ENCODE results near the gene RAB29. TPM values are rescaled to one million over a fixed set of nuclear protein-coding genes. Genes with fewer than 3 reads are reported as not detected.

Gene RAB29
- total and polyA plus RNA-seq, 2 experiments from 2014 or later = 16.8 to 18.1 TPM

DNA sequence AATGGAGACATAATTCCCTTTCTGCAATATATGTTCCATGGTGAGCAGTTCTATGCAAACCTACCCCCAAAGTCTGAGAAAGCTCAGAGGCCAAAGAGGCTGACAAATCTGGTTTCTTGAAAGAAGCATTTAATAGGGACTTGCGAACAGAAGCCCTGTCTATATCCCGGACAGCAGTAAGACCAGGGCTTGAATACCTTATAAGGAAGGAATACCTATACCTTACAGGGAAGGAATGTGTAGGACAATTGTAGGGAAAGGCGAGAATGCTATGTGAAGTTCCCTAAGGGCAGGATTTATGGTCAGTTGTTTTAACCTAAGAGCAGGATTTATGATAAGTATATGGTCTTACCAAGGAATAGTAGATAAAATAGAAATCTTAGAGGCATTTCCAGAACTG is 42.7 kb upstream of the RAB29 start:
- H3F3A ChIP-seq (ENCODE audit: insufficient read depth) = no peaks in the 10 kb centered on the region
- H3K4me1 ChIP-seq (ENCODE audit: insufficient read depth) = no peaks in the 10 kb centered on the region
- no peaks in the 10 kb centered on the region for H3K79me2 ChIP-seq (ENCODE audit: insufficient read depth)
- DNase-seq = no peak
- no peak overlapping the region for H2AFZ ChIP-seq
- H4K20me1 ChIP-seq (ENCODE audit: insufficient read depth) = no peaks in the 10 kb centered on the region
- in situ Hi-C loops (cut with MboI) = no loop called here
- no peaks in the 10 kb centered on the region for H3K9me2 ChIP-seq (ENCODE audit: insufficient read depth)
- H3K9ac ChIP-seq = no peak overlapping the region
- H3K27ac ChIP-seq = no peak overlapping the region
- no peak overlapping the region for H3K4me2 ChIP-seq (ENCODE audit: unreplicated experiment)
- no peaks in the 10 kb centered on the region for H3K36me3 ChIP-seq (ENCODE audit: low read depth)
- 78 to 84% methylated on average over 3 of the region's 3 CpGs for WGBS, 2 experiments (ENCODE audit: low coverage in 1 of 2, low lambda C conversion rate in 2 of 2, missing lambda C conversion rate in 2 of 2)
- H3K9me3 ChIP-seq (ENCODE audit: low read depth) = no peaks in the 10 kb centered on the region
- H3K27me3 ChIP-seq (replicated peaks; ENCODE audit: insufficient read depth) = no peaks in the 10 kb centered on the region
- TF ChIP-seq EZH2 (IDR thresholded peaks at IDR 0.05; ENCODE audit: insufficient read depth, poor library complexity, severe bottlenecking) = no peak
- TF ChIP-seq EZH2phosphoT487 (IDR thresholded peaks at IDR 0.05; ENCODE audit: insufficient read depth, low read depth) = no peak
- no peak overlapping the region for H3K4me3 ChIP-seq

DNA sequence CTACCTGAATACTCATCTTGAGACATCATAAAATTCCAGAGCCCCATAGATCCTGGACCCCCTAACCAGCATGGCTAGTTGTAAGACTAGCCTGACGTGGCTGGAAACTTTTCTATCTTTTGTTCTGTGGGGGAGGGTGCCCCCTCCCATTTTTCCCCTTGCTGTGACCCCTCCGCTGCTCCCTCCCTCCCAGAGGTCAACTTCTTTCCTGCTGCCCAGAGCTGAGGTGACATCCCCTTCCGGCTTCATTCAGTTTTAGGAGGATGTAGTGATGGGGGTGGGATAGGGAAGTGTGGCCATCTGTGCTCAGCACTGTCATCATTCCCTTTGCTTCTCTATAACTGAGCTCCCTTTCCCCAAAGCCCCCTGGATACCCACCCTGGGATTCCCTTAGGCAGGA is 42.1 kb upstream of the RAB29 start:
- no peaks in the 10 kb centered on the region for H3K36me3 ChIP-seq (ENCODE audit: low read depth)
- no peak overlapping the region for H3K4me2 ChIP-seq (ENCODE audit: unreplicated experiment)
- H2AFZ ChIP-seq = no peak overlapping the region
- peaks cover 2% of the 10 kb centered on the region for H3K79me2 ChIP-seq (ENCODE audit: insufficient read depth)
- no peaks in the 10 kb centered on the region for H3K4me1 ChIP-seq (ENCODE audit: insufficient read depth)
- in situ Hi-C loops (cut with MboI) = no loop called here
- no peaks in the 10 kb centered on the region for H4K20me1 ChIP-seq (ENCODE audit: insufficient read depth)
- no peak for DNase-seq
- H3K27ac ChIP-seq = no peak overlapping the region
- WGBS, 2 experiments (ENCODE audit: low coverage in 1 of 2, low lambda C conversion rate in 2 of 2, missing lambda C conversion rate in 2 of 2) = 63 to 72% methylated on average over 3 of the region's 3 CpGs
- no peaks in the 10 kb centered on the region for H3K9me2 ChIP-seq (ENCODE audit: insufficient read depth)
- no peak for TF ChIP-seq EZH2phosphoT487 (IDR thresholded peaks at IDR 0.05; ENCODE audit: insufficient read depth, low read depth)
- no peak for TF ChIP-seq EZH2 (IDR thresholded peaks at IDR 0.05; ENCODE audit: insufficient read depth, poor library complexity, severe bottlenecking)
- no peak overlapping the region for H3K4me3 ChIP-seq
- no peaks in the 10 kb centered on the region for H3K9me3 ChIP-seq (ENCODE audit: low read depth)
- H3F3A ChIP-seq (ENCODE audit: insufficient read depth) = 0 out of 2 replicates have a peak, but pooled peaks cover under 1% of the 10 kb centered on the region
- no peaks in the 10 kb centered on the region for H3K27me3 ChIP-seq (replicated peaks; ENCODE audit: insufficient read depth)
- no peak overlapping the region for H3K9ac ChIP-seq

DNA sequence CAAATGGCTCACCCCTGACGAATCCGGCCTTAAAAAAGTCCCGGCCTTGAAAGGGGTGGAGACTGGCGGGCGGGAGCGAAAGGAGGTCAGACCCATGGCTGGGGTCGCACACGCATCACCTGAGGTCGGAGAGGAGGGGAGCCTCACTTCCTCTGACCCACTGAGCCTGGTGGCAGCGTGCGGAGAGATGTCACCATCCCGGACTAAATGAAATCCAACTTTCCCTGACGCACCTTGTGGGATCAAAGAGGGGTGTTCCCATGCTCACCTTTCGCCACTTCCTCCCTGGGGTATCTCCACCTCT is 38.4 kb upstream of the RAB29 start:
- DNase-seq = no peak
- Histone ChIP-seq H3K36me3 (ENCODE audit: low read depth) (no peaks in the 10 kb centered on the region), H2AFZ (peak overlapping the region; percentile 92), H3F3A (ENCODE audit: insufficient read depth) (0 out of 2 replicates have a peak, but pooled peaks cover 8% of the 10 kb centered on the region), H3K9ac (peak overlapping the region; percentile 83), H3K4me3 (peak overlapping the region; percentile 89), H3K4me1 (ENCODE audit: insufficient read depth) (peaks cover 12% of the 10 kb centered on the region), H3K9me3 (ENCODE audit: low read depth) (no peaks in the 10 kb centered on the region), H3K4me2 (ENCODE audit: unreplicated experiment) (peak overlapping the region; percentile 76), H4K20me1 (ENCODE audit: insufficient read depth) (no peaks in the 10 kb centered on the region), H3K79me2 (ENCODE audit: insufficient read depth) (peaks cover 38% of the 10 kb centered on the region), H3K27ac (peak overlapping the region; percentile 28), H3K27me3 (replicated peaks; ENCODE audit: insufficient read depth) (no peaks in the 10 kb centered on the region), H3K9me2 (ENCODE audit: insufficient read depth) (no peaks in the 10 kb centered on the region)
- no peak for TF ChIP-seq EZH2 (IDR thresholded peaks at IDR 0.05; ENCODE audit: insufficient read depth, poor library complexity, severe bottlenecking)
- TF ChIP-seq EZH2phosphoT487 (IDR thresholded peaks at IDR 0.05; ENCODE audit: insufficient read depth, low read depth) = no peak
- in situ Hi-C loops (cut with MboI) = no loop called here
- WGBS, 2 experiments (ENCODE audit: low coverage in 1 of 2, low lambda C conversion rate in 2 of 2, missing lambda C conversion rate in 2 of 2) = 2 to 3% methylated on average over 14 of the region's 14 CpGs

DNA sequence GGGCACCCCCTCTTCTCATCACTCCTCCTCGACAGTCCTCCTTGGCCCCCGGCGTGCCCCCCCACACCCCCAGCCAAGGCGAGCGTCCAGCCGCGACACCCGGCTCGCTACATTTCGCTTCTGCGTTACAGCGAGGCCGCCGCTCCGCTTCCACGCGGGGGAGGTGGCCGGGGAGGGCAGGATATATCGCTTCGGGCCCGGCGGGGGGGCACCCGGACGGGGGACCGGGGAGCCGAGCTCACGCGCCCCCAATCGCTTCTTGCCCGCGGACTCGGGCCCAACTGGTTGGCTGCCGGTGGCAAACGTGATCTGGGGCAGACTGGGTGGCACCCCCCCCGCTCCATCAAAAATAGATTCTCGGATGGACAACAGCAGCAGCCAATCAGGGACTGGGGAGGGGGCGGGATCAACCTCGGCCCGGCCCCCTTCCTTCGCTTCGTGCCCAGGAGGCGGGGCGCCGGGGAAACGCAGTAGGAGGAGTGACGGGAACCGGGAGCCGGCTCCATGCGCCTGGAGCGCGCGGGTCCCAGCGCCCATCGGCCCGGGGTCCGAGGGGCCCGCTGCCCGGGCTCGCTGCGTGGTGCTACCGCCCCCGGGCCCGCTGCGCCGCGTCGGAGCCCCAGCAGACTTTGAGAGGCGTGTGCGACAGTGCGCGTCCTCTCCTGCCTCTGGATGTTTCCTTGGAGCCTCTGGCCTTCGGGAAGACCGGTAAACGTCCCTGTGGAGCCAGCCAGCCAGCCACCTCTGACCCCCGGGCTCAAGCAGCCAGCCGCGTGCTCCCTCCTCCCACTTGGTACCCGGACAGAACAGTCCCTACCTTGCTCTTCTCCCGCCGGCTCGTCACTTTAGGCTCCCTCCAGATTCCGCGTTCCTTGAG is 37.8 kb upstream of the RAB29 start, which contains the start of gene SLC41A1:
Gene SLC41A1 (minus strand): TSS at position 321 of the 877 bp plus-strand sequence. CDS start 2,757 bp downstream, outside the sequence.
- Histone ChIP-seq H3K79me2 (ENCODE audit: insufficient read depth) (peaks cover 44% of the 10 kb centered on the region), H3K9me2 (ENCODE audit: insufficient read depth) (no peaks in the 10 kb centered on the region), H3K4me1 (ENCODE audit: insufficient read depth) (peaks cover 12% of the 10 kb centered on the region), H3K4me3 (peak within 1 kb of the TSS; percentile 89), H4K20me1 (ENCODE audit: insufficient read depth) (no peaks in the 10 kb centered on the region), H2AFZ (peak within 1 kb of the TSS; percentile 92), H3K36me3 (ENCODE audit: low read depth) (no peaks in the 10 kb centered on the region), H3K9me3 (ENCODE audit: low read depth) (no peaks in the 10 kb centered on the region), H3K27ac (peak within 1 kb of the TSS; percentile 35), H3K4me2 (ENCODE audit: unreplicated experiment) (peak within 1 kb of the TSS; percentile 97), H3K27me3 (replicated peaks; ENCODE audit: insufficient read depth) (no peaks in the 10 kb centered on the region), H3K9ac (peak within 1 kb of the TSS; percentile 83), H3F3A (ENCODE audit: insufficient read depth) (0 out of 2 replicates have a peak, but pooled peaks cover 8% of the 10 kb centered on the region)
- DNase-seq = peak; percentile 96
- in situ Hi-C loops (cut with MboI) = no loop called here
- 1 to 2% methylated on average over 51 to 68 of the region's 83 CpGs for WGBS, 2 experiments (ENCODE audit: low coverage in 1 of 2, low lambda C conversion rate in 2 of 2, missing lambda C conversion rate in 2 of 2)
- TF ChIP-seq EZH2 (IDR thresholded peaks at IDR 0.05; ENCODE audit: insufficient read depth, poor library complexity, severe bottlenecking) (no peak), EZH2phosphoT487 (IDR thresholded peaks at IDR 0.05; ENCODE audit: insufficient read depth, low read depth) (no peak)

Data from GM23248 (cell line).